ENCODE measurements around the gene C9orf85.

C9orf85 gene

DNA sequence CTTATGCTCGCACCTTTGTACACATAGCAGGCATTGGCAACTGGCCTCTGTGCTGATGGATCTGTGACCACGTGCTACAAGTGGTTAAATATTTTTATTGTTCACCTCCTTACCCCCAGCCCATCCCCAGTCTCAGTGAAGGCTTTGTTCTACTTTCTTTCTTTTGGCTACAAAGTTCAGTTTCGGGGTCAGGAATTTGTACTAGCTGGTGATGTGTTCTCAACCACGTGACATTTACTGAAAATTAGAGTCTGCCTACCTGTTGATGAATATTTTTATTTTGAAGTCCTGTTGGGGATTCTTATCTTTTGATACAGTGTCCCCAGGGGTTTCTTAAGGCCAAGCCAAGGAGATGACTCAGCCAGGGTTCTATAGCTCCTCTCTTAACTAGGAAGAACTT lies 101.2 kb downstream of the C9orf85 start:
- no peak for DNase-seq

DNA sequence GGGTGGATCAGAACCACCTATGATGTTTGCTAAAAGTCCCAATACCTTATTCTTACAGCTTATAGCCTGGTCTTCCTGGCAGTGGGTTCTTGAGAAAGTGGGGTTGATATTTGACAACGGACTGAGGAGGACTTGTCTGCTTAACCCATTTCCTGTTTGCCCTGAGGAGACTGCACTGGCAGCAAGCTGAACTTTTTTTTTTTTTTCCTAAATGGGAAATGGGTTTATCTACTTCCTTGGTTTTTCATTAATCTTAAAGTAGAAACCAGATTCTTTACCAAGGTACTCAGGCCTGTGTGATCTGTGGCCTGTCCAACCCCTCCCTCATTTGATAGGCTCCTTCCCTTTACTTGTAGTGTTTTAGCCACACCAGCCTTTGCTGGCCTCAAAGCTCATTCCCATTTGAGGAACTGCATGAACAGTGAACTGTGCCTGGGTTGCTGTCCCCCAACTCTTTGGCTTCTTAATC lies 101.9 kb downstream of the C9orf85 start:
- peak in 1 of 5 experiments; percentile 8 for DNase-seq

DNA sequence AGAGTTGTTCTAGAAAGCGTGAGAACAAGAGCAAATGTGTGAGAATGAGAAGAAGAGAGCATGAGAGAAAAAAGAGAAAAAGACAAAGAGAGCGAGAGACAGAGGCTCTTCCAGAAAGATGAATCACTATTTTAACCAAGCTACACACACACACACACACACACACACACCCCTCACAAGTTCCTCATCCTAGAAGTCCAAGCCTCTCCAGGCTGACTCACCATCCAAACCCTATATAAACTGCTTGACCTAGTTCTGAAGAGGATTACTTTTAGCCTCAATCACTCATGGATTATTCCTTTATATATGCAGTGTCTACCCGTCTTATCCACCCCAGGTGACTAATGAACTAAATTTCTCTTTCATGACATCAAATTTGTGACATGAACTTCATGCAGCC lies 111.4 kb downstream of the C9orf85 start:
- no peak for DNase-seq
